Measurements from ENCODE around the gene ACOT12.

DNA sequence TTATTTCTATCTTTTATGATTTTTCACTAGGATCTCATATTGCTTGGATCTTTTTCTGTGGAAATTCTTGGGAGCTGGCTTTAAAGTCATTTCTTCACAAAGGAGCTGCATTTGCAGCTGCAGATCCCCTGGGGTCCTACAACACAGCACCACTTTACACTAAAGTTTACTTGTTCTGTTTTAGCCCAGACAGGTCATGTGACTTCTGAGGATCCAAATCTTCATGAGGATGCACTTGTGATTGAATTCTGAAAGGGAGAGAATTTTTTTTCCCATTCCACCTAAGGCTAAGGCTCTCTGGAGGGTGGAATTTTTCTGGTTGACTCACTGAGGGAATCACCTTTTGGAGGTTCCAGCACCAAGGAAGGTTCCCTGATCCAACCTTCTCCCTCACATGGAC is 43.4 kb downstream of the ACOT12 start:
- TF ChIP-seq GATA2 (IDR thresholded peaks at IDR 0.05; ENCODE audit: low read depth, low read length) (no peak), GATA3 (IDR thresholded peaks at IDR 0.05; ENCODE audit: low read depth, low read length) (no peak)
